DND-41 (cell line): ENCODE data around the gene RAPGEF5.

ENCODE experiments used
- ATAC-seq: fragments of 200-7000 bp; cut with Tn5 transposase; 3 replicates; pipeline ENCODE4 v1.9.1; 2021; ENCODE audit warnings: low read depth; ENCODE audit not compliant: insufficient read depth
- DNase-seq: peaks from one replicate; pipeline ENCODE4 v3.0.0-alpha.2; 2020
- H2AFZ ChIP-seq: 2 replicates; pipeline ENCODE4 v1.6.0; 2012; ENCODE audit warnings: low read depth, low read length
- H3K27ac ChIP-seq: 2 replicates; pipeline ENCODE4 v1.5.1; 2012; ENCODE audit warnings: low read length, inconsistent platforms
- H3K27me3 ChIP-seq: fragments of 200-600 bp; sonication (generic); 2 replicates; pipeline ENCODE4 v1.6.0; 2012; ENCODE audit warnings: low read length, mild to moderate bottlenecking, inconsistent platforms; ENCODE audit not compliant: insufficient read depth, poor library complexity
- H3K36me3 ChIP-seq: 2 replicates; pipeline ENCODE4 v1.5.1; 2012; ENCODE audit warnings: low read length, inconsistent platforms; ENCODE audit not compliant: insufficient read depth
- H3K4me1 ChIP-seq: 2 replicates; pipeline ENCODE4 v1.5.1; 2012; ENCODE audit warnings: mild to moderate bottlenecking, low read length; ENCODE audit not compliant: insufficient read depth
- H3K4me2 ChIP-seq: 2 replicates; pipeline ENCODE4 v1.6.0; 2012; ENCODE audit warnings: mild to moderate bottlenecking, moderate library complexity, low read length, inconsistent platforms; ENCODE audit not compliant: insufficient read depth
- H3K4me3 ChIP-seq, 2 experiments: fragments of 200-600 bp in 1 of 2; shearing (Covaris generic) in 1 of 2; 2 replicates each; pipeline ENCODE4 v1.5.1; 2012 to 2016; ENCODE audit warnings: inconsistent platforms in 2 of 2, low read length in 2 of 2, mild to moderate bottlenecking in 2 of 2, low read depth in 1 of 2, moderate library complexity in 1 of 2
- H3K79me2 ChIP-seq: 2 replicates; pipeline ENCODE4 v1.6.0; 2012; ENCODE audit warnings: low read length, inconsistent platforms; ENCODE audit not compliant: insufficient read depth
- H3K9ac ChIP-seq: 2 replicates; pipeline ENCODE4 v1.6.0; 2012; ENCODE audit warnings: low read depth, mild to moderate bottlenecking, inconsistent platforms, low read length, moderate library complexity
- H3K9me3 ChIP-seq: 2 replicates; pipeline ENCODE4 v1.5.1; 2012; ENCODE audit warnings: low read length, moderate library complexity, mild to moderate bottlenecking, inconsistent platforms; ENCODE audit not compliant: insufficient read depth, severe bottlenecking
- H4K20me1 ChIP-seq: 2 replicates; pipeline ENCODE4 v1.6.0; 2012; ENCODE audit warnings: low read length; ENCODE audit not compliant: insufficient read depth
- CTCF ChIP-seq: IDR thresholded peaks from 2 replicates; pipeline ENCODE4 v1.5.1; 2012; ENCODE audit warnings: borderline replicate concordance, low read length, moderate library complexity, mild to moderate bottlenecking; ENCODE audit not compliant: poor library complexity, severe bottlenecking; ENCODE audit errors: extremely low read depth
- EZH2 ChIP-seq: IDR thresholded peaks from 3 replicates; pipeline ENCODE4 v1.6.1; 2012; ENCODE audit warnings: borderline replicate concordance, low read depth, mild to moderate bottlenecking, moderate library complexity, low read length, inconsistent platforms; ENCODE audit not compliant: severe bottlenecking

The RAPGEF5 gene

GRCh38 chr7:22127835-22128527, 229.0 kb downstream of the RAPGEF5 start:
- H3K36me3 ChIP-seq: peaks cover 85% of the 10 kb centered on the region
- no peaks in the 10 kb centered on the region for H4K20me1 ChIP-seq
- no peak overlapping the region for H2AFZ ChIP-seq
- H3K4me1 ChIP-seq: no peaks in the 10 kb centered on the region
- H3K9ac ChIP-seq: no peak overlapping the region
- no peak overlapping the region for H3K4me3 ChIP-seq
- ATAC-seq: no peak
- no peaks in the 10 kb centered on the region for H3K9me3 ChIP-seq
- TF ChIP-seq EZH2 (no peak), CTCF (no peak)
- no peak overlapping the region for H3K27ac ChIP-seq
- H3K79me2 ChIP-seq: no peaks in the 10 kb centered on the region
- no peaks in the 10 kb centered on the region for H3K27me3 ChIP-seq
- H3K4me2 ChIP-seq: no peak overlapping the region
- DNase-seq: no peak

GRCh38 chr7:22125436-22125835, 231.5 kb downstream of the RAPGEF5 start:
- H3K9ac ChIP-seq: no peak overlapping the region
- H3K79me2 ChIP-seq: no peaks in the 10 kb centered on the region
- ATAC-seq (no peak), DNase-seq (no peak)
- no peaks in the 10 kb centered on the region for H3K27me3 ChIP-seq
- H4K20me1 ChIP-seq: no peaks in the 10 kb centered on the region
- no peak overlapping the region for H3K4me2 ChIP-seq
- H2AFZ ChIP-seq: no peak overlapping the region
- peaks cover 87% of the 10 kb centered on the region for H3K36me3 ChIP-seq
- 0 out of 2 replicates have a peak, but pooled peaks cover 4% of the 10 kb centered on the region for H3K4me1 ChIP-seq
- no peak for TF ChIP-seq CTCF
- no peak for TF ChIP-seq EZH2
- no peak overlapping the region for H3K27ac ChIP-seq
- no peak overlapping the region for H3K4me3 ChIP-seq
- no peaks in the 10 kb centered on the region for H3K9me3 ChIP-seq

- 0 out of 2 replicates have a peak, but pooled peaks cover 4% of the 10 kb centered on the region for H3K4me1 ChIP-seq
- no peak for ATAC-seq
- no peak overlapping the region for H3K27ac ChIP-seq
- H3K4me2 ChIP-seq: no peak overlapping the region
- H3K9me3 ChIP-seq: no peaks in the 10 kb centered on the region
- H3K4me3 ChIP-seq: no peak overlapping the region
- DNase-seq: no peak
- no peaks in the 10 kb centered on the region for H3K27me3 ChIP-seq
- TF ChIP-seq CTCF (no peak), EZH2 (no peak)
- H2AFZ ChIP-seq: no peak overlapping the region
- H3K9ac ChIP-seq: no peak overlapping the region
- H4K20me1 ChIP-seq: no peaks in the 10 kb centered on the region
- peaks cover 87% of the 10 kb centered on the region for H3K36me3 ChIP-seq
- H3K79me2 ChIP-seq: no peaks in the 10 kb centered on the region
These were observed 232.0 kb downstream of the RAPGEF5 start for GRCh38 chr7:22124941-22125340.

- H3K27me3 ChIP-seq: no peaks in the 10 kb centered on the region
- no peak overlapping the region for H3K9ac ChIP-seq
- no peak overlapping the region for H3K4me3 ChIP-seq
- H3K79me2 ChIP-seq: no peaks in the 10 kb centered on the region
- DNase-seq (no peak), ATAC-seq (no peak)
- TF ChIP-seq EZH2: no peak
- no peak for TF ChIP-seq CTCF
- 0 out of 2 replicates have a peak, but pooled peaks cover 4% of the 10 kb centered on the region for H3K4me1 ChIP-seq
- H2AFZ ChIP-seq: no peak overlapping the region
- peaks cover 80% of the 10 kb centered on the region for H3K36me3 ChIP-seq
- H4K20me1 ChIP-seq: no peaks in the 10 kb centered on the region
- no peaks in the 10 kb centered on the region for H3K9me3 ChIP-seq
- H3K4me2 ChIP-seq: no peak overlapping the region
- no peak overlapping the region for H3K27ac ChIP-seq
These were observed 233.8 kb downstream of the RAPGEF5 start for GRCh38 chr7:22123139-22123538.
